Tibial nerve (tissue), 4 donors: ENCODE results near the gene OSER1.

Source experiments
- EP300 ChIP-seq, 2 donors: sonication (generic); formaldehyde crosslinking; IDR thresholded peaks; one replicate each; pipeline ENCODE4 v1.6.1; 2017; ENCODE audit warnings: antibody characterized with exemption in 2 of 2, mild to moderate bottlenecking in 1 of 2
- POLR2A ChIP-seq, 2 donors: fragments of 450-650 bp; IDR thresholded peaks; one replicate each; pipeline ENCODE4 v1.6.1; 2017; ENCODE audit warnings: antibody characterized with exemption in 2 of 2, mild to moderate bottlenecking in 2 of 2, moderate library complexity in 2 of 2
- TF ChIP-seq, protein P1 (sequence below), 5 experiments: fragments of 200-600 bp in 3 of 5; fragments of 450-650 bp in 2 of 5; sonication (generic) in 3 of 5; IDR thresholded peaks; one replicate each; pipeline ENCODE4 v1.5.1; 2016 to 2019; ENCODE audit warnings: antibody characterized with exemption in 5 of 5, mild to moderate bottlenecking in 3 of 5, moderate library complexity in 2 of 5

GRCh38 chr20:44166008-44166407 lies 44.6 kb downstream of the OSER1 start:
- TF ChIP-seq, protein P1, sequence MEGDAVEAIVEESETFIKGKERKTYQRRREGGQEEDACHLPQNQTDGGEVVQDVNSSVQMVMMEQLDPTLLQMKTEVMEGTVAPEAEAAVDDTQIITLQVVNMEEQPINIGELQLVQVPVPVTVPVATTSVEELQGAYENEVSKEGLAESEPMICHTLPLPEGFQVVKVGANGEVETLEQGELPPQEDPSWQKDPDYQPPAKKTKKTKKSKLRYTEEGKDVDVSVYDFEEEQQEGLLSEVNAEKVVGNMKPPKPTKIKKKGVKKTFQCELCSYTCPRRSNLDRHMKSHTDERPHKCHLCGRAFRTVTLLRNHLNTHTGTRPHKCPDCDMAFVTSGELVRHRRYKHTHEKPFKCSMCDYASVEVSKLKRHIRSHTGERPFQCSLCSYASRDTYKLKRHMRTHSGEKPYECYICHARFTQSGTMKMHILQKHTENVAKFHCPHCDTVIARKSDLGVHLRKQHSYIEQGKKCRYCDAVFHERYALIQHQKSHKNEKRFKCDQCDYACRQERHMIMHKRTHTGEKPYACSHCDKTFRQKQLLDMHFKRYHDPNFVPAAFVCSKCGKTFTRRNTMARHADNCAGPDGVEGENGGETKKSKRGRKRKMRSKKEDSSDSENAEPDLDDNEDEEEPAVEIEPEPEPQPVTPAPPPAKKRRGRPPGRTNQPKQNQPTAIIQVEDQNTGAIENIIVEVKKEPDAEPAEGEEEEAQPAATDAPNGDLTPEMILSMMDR (IDR thresholded peaks at IDR 0.05), result no peak
- no peak for TF ChIP-seq EP300 (IDR thresholded peaks at IDR 0.05)
- no peak for TF ChIP-seq POLR2A (IDR thresholded peaks at IDR 0.05)
